HG02852 (cell line): Measurements from ENCODE around the gene CDK5R1.
"Not testable (repeated sequence)": the region's sequence is repeated elsewhere in the genome, so short reads cannot be mapped to it uniquely, and the experiment has no call there.

Experiments
- ATAC-seq: cut with Tn5 transposase; IDR thresholded peaks from one replicate; pipeline ENCODE4 v1.9.1; 2021; ENCODE audit warnings: mild to moderate bottlenecking, moderate library complexity; ENCODE audit not compliant: unreplicated experiment

The CDK5R1 gene

DNA sequence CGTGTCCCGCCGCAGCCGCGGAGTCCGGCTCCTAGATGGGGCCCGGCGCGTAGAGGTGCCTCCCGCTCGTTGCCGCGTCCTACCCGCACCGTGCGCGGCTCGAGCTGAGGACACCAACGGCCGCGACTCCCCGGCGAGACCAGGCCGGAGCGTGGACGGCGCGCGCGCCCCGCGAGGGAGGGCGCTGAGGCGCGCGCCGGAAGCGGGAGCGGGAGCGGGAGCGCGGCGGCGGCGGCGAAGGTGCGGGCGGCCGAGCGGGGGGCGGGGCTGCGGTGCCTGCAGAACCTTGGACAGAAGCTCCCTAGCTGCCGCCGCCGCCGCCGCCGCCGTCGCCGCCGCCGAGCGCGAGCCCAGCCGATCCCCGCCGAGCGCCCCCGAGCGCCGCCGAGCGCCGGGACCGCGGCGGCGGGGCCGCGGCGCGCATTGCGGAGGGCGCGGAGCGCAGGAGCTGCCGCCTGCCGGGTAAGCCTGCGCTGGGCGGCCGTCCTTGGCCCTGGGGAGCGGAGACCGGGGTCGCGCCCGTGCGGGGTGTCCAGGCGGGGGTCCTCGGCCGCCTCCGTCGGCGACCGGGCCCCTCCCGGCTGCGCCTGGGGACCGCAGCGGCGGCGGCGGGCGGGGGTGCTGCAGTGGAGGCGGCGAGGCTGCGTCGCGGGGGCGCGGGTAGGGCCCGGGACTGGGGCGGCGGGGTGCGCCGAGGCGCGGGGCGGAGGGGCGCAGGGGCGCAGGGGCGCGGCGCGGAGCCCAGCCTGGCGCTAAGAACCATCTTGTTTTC lies at the start of gene CDK5R1:
Gene CDK5R1, plus strand, starts transcription at position 293 of the 772 bp plus-strand sequence. CDS start 628 bp downstream, outside the sequence.
- ATAC-seq, result peak; percentile 45

DNA sequence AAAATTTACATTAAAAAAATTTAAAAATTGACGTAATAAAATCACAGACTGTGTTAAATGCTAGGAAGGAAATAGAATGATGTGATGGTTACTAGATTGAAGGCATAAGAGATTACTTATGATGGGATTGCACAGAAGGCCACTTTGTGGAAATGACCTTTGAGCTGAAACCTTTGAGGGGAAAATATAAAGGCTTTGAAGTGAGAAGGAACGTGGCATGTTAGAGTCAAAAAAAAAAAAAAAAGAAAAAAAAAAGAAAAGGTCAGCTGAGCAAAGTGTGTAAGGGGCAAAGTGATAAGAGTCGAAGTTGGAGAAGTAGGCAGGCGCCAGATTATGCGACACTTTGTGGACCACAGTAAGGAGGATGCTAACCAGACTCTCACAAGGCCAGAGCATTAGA lies 46.1 kb upstream of the CDK5R1 start:
- no peak for ATAC-seq

DNA sequence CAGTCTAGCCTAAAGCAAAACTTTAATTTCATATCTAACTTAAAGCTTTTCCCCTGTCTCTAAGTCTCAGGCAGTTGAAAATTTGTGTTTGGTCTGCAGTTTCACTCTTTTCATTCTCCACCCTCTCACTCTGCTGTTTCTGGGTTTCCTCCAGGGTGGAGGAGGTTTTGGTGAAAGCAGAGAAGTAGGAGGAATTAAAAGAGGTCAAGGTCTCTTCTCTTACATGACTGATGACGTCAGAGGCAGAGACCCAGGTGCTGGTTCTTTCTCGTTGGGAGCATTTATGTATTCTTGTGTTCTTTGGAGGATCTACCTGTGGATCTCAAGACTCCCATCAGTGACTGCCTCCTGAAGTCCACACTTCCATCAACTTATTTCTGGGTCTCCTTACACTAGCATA lies 44.9 kb upstream of the CDK5R1 start:
- no peak for ATAC-seq

DNA sequence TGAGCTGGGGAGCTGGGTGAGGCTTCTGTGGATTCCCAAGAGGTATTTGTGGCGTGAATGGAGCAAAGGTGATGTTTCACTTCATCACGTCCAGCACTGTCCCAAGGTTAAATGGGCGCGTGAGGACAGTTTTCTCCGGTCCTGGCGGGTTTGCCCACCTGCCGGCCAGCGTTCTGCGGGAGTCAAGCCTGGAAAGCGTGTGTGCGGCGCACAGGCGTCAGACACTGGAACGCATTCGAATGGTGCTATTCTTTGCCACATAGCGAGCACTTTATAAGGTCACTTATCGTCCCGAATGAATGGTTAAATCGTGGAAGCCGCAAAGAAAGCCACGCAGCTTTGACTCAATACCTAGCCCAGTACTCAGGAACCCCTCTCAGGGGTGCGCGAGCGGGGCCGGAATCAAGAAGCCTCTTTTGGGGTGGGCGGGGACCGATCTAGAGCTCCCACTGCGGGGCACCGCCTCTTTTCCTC lies 42.9 kb upstream of the CDK5R1 start:
- no peak for ATAC-seq

DNA sequence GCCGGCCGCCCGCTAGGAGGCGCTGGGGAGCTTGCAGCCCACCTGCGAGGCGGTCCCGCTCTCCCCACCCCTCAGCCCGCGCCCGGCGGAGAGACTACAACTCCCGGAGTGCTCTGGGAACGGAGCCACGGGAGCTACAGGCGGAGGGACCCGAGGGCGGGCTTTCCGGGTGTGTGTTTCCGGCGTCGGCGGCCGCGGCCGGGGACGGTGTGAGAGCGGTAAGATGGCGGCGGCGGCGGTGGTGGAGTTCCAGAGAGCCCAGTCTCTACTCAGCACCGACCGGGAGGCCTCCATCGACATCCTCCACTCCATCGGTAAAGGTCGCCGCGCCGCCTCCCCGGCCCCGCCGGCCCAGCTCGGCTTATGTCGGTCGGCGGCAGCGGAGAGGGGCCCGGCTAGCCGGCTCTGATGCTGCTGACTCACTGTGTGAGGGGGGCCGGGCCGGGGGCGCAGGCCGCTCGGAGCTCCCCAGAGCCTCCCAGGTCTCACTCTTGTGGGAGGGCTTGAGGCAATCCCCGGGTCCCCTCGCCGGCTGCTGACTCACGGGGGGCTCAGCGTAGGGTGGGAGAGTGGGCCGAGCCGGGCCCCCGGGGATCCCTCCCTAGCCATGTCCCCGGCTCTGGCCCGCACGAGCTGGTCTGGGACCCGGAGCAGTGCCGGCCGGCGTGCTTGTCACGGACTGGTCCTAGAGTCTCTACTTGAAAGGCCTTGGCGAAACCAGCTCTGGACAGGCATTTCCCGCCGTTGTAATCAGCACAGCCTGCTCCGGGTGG lies 42.3 kb upstream of the CDK5R1 start, which contains the start of gene PSMD11:
Gene PSMD11, plus strand, starts transcription at position 210 of the 773 bp plus-strand sequence. Its CDS starts 14 bp downstream, at position 224.
- peak; percentile 92 for ATAC-seq

DNA sequence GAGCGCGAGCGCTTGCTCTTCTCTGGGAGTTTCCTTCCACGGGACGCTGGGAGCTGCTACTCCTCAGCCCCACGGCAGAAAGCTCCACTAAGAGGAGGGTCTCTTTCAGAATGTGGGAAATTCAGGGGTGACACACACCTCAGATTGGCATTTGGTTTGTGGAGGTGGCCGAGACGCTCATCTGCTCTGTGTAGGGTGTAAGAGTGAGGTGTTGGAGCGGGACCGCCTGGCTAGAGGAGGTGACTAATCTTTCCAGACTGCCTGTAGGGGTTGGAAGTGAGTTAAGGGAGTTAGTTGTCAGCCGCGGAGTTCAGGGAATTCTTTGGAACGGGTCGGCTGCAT lies 41.7 kb upstream of the CDK5R1 start:
- peak; percentile 24 for ATAC-seq

DNA sequence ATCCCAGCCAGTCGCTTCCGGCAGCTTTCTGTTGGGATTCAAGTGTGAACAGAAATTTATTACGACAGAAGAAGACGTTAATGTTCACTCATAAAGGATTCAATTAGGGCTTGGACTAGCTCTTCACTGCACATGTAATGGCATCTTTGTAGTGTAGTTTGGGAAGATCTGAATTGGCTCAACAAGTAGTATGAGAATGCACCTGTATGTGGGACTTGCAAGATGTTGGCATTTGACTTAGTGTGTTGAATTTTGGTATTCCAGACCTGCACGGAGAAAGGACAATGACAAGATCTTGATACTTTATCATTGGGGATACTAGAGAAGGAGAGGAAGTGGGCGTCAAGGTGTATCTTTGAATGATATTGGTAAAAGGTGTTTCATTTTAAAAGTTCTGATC lies 41.3 kb upstream of the CDK5R1 start:
- no peak for ATAC-seq

DNA sequence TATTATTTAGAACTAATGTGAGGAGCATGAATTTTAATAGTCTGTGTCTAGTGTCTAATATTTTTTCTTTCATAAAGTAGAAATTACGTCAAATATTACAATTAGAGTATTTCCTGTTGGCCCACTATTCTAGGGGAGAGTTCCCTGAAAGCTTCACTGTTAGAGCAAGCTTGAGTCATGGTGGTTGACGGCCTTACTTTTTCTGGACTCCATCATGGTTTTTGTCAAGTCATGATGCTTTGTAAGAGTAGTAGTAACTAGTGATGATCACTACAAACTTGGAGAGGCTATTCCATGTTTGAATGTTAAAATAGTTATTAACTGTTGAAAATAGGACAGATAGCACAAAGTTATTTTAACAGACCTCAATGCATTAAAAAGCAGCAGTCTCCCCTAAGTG lies 40.8 kb upstream of the CDK5R1 start:
- ATAC-seq, result no peak

DNA sequence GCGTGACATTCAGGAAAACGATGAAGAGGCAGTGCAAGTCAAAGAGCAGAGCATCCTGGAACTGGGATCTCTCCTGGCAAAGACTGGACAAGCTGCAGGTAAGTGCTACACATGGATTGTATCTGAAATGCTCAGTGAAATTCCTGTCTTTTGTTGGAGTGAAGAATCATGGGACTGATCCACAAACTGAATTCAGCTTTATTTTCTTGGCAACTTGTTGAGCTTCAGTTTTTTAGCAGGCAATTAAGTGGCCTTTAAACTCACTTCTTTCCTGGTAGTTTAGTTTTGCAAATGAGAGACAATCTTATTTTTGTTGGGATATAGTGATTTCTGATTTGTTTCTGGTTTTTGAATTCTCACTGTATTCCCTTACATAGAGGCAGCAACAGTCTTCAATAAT lies 39.8 kb upstream of the CDK5R1 start:
- no peak for ATAC-seq

DNA sequence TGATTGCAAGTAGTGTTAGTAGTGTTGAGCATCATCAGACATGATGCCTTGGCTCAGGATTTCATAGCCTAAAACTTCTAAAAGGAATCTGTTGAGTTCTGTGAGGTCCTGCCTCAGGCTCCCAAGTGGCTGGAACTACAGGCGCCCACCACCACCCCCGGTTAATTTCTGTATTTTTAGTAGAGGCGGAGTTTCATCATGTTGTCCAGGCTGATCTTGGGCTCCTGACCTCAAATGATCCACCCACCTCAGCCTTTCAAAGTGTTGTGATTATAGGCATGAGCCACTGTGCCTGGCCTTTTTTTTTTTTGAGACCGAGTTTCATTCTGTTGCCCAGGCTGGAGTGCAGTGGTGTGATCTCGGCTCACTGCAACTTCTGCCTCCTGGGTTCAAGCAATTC lies 36.8 kb upstream of the CDK5R1 start:
- ATAC-seq, result no peak

DNA sequence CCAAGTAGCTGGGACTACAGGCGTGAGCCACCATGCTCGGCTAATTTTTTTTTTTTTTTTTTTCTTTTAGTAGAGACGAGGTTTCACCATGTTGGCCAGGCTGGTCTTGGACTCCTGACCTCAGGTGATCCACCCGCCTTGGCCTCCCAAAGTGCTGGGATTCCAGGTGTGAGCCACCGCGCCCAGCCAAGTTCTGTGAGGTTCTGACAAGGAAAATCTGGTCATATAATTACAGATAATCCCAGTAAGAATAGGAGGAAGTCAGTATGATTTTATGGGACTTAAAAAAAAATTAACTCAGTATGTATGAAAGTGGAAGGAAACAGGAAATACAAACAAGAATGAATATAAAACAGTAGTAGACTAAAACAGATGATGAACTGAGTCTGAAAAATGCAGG lies 36.4 kb upstream of the CDK5R1 start:
- ATAC-seq, result not testable (repeated sequence)

DNA sequence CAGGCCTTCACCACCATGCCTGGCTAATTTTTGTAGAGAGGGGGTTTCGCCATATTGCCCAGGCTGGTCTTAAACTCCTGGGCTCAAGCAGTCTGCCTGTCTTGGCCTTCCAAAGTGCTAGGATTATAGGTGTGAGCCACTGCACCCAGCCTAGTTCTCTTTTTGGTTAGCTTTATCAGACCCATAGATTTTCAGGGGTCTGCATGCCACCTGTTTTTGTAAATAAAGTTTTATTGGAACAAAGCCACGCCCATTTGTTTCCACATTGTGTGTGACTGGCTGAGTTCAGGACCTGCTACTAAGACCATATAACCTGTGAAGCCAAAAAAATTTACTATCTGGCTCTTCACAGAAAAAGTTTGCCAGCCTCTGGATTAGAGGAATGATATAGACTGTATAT lies 34.9 kb upstream of the CDK5R1 start:
- ATAC-seq, result no peak

DNA sequence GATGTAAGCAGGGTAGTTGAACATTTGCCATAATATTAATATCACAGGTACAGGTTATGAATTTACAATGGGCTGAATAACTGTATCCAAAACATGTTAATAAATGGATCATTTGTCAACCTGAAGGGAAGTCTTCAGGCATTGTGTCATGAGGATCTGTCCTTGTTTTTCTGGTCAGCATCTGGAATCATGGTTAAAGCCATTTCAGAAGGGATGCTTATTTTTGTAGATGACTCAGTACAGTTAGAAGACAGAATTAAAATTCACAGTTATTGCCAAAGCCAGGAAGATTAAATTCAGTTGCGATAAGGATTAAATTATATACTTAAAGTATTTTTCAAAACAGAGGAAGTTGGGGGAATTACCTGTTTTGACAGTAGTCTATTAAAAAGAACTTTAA lies 34.5 kb upstream of the CDK5R1 start:
- no peak for ATAC-seq

DNA sequence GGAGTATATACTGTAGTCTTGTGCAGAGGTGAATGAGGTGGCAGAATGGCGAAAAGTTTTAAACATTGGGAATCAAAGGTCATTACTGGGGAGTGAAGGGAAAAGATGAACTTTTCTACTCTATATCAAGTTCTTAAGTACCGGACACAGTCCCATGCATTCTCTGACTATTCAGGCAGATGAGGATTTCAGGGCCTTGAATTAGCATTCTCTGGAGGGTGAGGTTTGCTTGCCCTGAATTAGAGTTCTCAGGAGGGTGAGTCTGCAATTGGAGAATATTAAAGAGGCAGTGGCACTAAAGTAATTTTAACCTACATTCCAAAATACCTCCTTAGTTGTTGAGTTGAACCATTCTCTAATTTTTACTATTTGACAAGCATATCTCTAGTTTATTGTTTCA lies 33.4 kb upstream of the CDK5R1 start:
- ATAC-seq, result no peak

DNA sequence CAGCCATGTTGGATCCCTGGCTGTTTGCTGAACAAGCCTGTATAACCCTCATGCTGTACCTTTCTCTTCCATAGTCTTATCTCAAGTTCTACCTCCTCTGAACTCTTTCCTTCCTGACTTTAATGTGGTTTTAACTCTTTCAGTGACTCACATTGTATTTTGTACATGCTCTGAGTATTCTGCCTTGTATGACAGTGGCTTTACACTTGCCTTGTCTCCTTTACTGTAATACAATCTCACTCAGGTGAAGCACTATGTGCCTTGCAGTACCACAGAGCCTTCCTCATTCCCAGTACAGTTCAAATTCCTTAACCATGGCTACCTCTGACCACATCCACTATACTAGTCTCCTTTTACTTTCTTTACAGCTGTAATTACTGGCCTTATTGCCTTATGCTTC lies 28.4 kb upstream of the CDK5R1 start:
- no peak for ATAC-seq

DNA sequence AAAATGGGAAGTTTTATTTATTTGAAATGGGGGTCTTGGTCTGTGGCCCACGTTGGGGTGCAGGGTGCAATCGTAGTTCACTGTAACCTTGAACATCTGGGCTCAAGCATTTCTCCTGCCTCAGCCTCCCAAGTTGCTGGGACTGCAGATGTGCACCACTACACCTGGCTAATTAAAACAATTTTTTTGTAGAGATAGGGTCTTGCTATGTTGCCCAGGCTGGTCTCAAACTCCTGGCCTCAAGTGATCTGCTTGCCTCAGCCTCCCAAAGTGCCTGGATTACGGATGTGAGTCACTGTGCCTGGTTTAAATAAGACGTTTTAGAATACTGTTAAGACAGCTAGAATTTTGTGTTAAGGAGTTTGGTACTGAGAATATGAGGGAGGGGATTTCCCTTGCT lies 26.7 kb upstream of the CDK5R1 start:
- no peak for ATAC-seq

DNA sequence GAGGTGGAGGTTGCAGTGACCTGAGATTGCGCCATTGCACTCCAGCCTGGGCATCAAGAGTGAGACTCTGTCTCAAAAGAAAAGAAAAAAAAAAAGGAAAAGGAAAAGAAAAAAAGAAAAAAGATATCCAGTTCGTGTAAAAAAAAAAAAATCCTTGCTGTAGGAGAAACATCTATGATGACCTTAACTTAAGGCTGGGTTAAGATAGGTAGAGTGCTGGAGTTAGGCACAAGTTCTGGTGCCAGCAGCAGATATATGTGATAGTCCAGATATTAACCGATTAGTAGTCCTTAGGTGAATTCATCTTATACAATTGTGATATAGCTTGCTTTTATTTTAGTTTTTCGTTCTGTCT lies 25.3 kb upstream of the CDK5R1 start:
- ATAC-seq, result no peak

DNA sequence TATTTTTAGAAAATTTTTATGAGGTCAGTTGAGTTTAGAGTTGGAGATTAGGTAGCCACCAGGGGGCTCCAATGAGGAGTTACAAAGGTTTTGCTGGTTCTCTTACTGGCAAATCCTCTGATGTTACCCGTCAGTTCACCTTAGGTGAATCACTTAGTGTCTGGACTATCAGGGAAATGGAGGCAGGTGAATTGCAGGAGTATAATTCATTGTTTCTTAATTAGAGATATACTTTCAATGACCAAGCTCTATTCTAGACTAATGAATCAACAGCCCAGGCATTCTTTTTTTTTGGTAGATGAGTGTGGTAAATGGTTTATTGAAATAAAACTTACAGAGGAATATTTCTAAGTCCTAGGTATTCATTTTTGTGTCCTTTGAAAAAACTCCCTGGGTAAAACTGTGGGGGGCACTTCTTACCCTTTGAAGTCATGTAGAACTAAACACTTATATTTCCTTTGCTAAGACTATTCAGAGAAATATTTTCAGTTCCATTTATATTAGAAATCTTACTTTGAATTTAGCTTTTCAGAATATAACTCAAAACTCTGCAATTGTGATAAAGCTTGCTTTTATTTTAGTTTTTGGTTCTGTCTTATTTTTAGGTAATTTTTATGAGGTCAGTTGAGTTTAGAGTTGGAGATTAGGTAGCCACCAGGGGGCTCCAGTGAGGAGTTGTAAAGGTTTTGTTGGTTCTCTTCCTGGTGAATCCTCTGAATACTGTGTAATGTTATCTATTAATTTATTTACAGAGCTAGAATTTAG lies 24.8 kb upstream of the CDK5R1 start:
- no peak for ATAC-seq

DNA sequence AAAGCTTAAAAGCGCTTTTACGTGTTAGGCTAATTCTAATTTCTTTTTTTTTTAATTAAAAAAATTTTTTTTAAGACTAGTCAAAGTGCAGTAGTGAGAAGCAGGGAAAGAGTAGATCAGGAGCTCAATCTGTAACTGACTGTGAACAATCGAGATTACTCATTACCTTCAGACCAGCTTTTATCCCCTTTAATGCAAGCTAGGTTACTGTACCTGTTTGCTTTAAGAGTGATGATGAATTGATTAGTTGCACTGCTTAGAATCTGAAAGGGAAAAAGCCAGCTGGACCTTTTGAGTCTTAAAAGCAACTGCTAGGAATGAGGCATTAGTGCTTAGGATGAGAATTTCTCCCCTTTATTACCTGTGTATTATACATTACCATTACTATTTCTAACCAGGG lies 23.5 kb upstream of the CDK5R1 start:
- no peak for ATAC-seq

DNA sequence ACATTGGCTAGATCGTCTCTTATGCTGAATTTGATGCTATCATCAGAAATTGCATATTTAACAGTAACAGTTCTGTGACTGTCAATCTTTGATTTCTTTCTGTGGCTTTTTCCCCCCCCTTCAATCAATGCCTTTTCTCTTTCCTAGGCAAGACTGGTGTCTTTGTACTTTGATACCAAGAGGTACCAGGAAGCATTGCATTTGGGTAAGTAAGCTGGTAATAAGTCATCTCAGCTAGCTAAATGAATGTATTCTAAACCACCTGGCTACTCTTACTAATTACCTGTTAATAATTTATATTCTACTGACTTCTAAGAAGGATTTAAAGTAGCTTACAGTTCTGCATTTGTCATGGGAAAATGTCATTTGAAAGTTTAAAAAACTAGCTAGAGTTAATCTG lies 22.4 kb upstream of the CDK5R1 start:
- ATAC-seq, result no peak

DNA sequence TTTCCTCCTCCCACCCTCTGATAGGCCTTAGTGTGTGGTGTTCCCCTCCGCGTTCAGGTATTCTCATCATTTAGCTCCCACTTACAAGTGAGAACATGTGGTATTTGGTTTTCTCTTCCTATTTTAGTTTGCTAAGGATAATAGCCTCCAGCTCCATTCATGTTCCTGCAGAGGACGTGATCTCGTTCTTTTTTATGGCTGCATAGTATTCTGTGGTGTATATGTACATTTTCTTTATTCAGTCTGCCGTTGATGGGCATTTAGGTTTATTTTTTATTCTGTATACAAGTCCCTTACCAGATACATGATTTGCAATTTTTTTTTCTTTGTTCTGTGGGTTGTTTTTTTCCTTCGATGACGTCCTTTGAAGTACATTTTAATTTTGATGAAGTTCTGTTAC lies 18.8 kb upstream of the CDK5R1 start:
- no peak for ATAC-seq
